HG03196 (cell line): ENCODE data around the gene CRISPLD2.

Experiments
- ATAC-seq: cut with Tn5 transposase; IDR thresholded peaks from one replicate; pipeline ENCODE4 v1.9.1; 2021; ENCODE audit not compliant: unreplicated experiment

CRISPLD2 gene

GRCh38 chr16:84881702-84882521 is 62.1 kb downstream of the CRISPLD2 start:
- no peak for ATAC-seq

DNA sequence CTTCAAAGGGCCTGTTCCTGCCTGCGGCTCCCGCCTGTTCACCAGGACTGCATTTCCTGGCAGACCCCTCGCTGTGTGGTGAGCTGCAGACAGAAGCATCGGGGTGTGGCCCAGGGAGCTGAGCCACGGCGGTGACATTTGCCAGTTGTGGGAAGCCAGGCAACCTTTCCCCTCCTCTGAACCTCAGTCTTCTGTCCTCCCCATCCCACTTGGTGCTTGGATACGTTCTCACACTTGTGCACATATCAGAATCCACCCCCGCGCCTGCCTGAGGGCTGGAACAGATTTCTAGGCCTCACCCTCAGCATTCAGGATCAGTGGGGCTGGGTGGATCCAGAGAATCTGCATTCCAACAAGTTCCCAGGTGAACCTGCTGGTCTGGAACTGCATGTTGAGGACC is 63.5 kb downstream of the CRISPLD2 start:
- no peak for ATAC-seq

- ATAC-seq: no peak
Measured at GRCh38 chr16:84884246-84884595, 64.4 kb downstream of the CRISPLD2 start.

GRCh38 chr16:84884596-84885341 is 65.0 kb downstream of the CRISPLD2 start:
- no peak for ATAC-seq

DNA sequence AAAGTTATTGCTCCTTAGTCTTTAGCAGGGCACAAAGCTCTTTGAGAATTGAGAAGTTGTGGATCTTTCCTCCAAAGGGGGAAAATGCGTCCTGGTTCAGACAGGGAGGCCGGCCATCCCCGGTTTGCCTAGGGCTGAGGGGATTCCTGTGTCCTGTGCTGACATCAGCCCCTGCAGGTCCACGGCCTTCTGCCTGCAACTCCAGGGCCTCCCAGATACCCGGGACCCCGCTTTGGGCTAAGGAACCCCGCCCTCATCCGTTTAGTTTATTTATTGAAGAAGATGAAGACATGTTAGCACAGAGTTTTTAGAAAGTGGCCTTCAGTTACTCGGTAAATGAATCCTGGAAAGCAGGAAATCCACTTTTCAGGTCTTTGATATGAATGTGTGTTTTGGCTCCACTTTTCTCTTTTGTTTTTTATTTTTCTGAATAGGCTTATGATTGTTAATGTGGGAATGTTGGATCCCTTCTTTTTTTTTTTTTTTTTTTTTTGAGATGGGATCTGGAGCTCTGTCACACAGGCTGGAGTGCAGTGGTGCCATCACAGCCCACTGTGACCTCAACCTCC is 65.6 kb downstream of the CRISPLD2 start:
- ATAC-seq: no peak

DNA sequence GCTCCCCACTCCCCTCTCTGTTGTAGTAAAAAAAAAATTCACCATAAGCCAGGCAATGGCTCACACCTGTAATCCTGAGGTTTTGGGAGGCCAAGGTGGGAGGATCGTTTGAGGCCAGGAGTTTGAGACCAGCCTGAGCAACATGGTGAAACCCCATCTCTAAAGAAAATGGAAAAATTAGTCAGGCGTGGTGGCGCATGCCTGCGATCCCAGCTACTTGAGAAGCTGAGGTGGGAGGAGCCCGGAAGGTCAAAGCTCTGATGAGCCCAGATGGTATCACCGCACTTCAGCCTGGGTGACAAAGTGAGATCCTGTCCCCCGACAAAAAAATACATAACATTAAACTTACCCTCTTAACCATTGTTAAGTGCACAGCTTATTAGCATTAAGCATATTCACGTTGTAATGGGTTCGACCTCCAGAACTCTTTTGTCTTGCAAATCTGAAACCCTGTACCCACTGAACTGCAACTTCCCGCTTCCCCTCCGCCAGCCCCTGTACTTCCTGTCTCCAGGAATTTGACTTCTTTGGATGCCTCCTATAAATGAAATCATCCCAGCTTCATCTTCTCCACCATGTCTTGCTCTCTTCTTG is 66.8 kb downstream of the CRISPLD2 start:
- no peak for ATAC-seq

GRCh38 chr16:84887207-84887606 is 67.4 kb downstream of the CRISPLD2 start:
- no peak for ATAC-seq

DNA sequence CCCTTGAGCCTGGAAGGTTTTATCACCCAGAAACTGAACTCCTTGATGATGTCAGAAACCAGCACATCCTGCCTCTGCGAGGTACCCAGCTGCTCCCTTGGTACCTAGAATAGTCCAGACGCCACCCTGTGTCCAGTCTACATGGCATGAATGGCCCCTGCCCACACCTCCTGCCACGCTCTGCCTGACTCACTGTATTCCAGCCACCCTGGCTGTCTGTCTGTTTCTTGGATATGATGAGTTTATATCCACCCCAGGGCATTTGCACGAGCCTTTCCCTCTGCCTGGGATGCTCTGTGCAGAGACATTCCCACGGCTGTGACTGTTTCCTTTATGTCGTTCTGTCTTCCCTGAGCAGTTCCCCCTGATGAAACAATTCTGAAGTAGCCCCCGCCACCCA is 68.7 kb downstream of the CRISPLD2 start:
- ATAC-seq: no peak

DNA sequence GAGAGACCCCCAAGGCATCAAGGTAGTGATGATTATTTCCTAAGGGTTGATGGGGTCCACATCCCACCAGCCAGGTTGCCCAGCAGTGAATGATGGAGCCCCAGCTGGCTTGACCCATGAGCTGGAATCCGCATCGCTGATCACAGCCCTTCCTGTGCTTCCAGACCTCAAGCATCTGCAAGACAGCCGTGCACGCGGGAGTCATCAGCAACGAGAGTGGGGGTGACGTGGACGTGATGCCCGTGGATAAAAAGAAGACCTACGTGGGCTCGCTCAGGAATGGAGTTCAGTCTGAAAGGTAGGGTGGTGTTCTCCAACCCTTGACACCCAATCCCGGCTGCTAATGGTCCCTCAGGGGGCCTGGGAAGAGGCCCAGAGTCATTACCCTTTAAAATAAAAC is 69.3 kb downstream of the CRISPLD2 start:
- ATAC-seq: no peak

DNA sequence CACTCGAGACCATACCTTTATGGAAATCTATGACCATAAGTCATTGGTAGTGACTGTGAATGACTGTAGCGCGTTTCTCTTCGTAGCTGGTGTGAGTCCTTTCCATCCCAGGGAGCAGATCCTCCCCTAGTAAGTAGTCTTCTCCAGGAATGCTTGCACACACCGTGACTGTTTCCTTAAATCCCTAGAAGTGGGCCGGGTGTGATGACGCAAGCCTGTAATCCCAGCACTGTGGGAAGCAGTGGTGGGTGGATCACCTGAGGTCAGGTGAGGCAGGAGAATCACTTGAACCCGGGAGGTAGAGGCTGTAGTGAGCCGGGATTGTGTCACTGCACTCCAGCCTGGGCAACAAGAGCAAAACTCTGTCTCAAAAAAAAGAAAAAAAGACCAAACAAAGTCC is 70.6 kb downstream of the CRISPLD2 start:
- ATAC-seq: no peak

DNA sequence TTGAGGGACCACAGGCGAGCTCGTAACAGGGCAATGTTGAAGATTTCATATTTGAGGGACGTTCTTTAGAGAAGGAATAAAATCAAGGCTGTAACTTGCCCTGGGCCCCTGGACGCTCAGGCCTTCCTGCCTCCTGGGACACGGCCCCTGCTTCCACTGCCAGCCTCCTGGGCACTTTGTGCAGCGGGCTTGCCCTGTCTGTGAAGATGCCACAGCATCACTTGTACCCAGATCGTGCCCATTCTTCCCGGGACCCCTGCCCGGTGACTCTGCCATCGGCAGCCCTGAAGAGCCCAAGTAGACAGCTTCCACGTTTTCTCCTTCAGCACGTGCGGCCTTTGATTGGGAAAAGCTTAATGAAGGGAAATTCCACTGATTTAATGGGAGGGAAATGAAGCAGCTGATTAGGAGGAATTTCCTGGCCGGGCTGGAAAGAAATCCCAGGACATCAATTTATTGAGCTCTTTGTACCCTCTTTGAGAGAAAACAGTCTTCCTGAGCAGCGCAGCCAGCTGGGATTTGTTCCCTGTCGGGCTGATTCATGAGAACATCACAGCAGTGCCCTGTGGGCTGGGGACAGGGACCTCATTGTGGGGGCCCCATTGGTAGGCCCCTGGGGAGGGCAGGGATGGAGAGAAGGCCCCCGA is 71.5 kb downstream of the CRISPLD2 start:
- no peak for ATAC-seq

DNA sequence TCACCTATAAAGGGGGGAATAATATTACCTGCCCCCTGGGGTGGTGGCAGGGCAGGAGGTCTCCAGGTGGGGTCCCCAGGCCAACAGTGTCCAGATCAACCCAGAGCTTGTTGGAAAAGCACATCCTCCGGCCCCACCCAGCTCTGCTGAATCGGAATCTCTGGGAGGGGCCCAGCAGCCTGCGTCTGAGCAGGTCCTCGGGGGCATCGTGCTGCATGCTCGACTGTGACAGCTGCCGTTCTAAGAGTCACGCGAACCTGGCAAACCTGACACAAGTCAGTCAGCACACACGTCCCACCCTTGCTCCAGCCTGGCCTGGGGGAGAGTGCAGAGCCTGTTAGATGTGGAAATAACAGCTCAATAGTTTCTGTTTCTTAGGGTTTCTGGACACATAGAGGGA is 72.3 kb downstream of the CRISPLD2 start:
- no peak for ATAC-seq

DNA sequence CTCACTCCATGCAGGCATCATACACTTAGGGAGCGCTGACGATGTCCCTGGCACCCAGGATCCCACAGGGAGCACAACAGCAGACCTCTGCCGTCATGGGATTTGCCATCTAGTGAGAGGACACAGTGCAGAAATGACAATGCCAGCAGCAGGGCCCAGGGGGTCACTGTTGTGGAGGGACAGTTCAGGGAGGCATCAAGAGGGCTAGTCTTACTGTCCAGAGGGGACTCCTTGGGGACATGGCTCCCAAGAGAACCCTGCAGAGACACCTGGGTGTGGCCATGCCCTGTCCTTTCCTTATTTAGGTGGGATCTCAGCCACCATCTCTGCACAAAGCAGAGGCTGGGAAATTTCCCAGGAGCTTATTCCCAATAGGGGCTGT is 73.7 kb downstream of the CRISPLD2 start:
- no peak for ATAC-seq

GRCh38 chr16:84893849-84894599 is 74.2 kb downstream of the CRISPLD2 start:
- no peak for ATAC-seq

- no peak for ATAC-seq
Measured at GRCh38 chr16:84895016-84895415, 75.2 kb downstream of the CRISPLD2 start.

DNA sequence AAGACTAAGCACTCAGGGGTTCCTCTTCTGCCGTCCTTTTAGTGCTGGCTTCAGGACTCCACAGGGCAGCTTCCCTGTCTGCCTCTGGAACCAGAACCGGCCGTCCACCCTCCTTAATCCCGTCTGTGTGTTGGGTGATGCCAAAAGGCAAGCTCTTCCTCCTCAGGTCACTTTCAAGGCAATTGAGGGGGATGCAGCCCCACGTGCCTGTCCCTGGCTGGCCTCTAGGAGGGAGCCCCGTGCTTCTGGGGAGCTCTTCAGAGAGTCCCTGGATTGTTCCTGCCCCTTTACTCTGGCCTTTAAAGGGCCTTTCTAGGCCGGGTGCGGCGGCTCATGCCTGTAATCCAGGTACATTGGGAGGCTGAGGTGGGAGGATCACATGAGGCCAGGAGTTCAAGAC is 77.1 kb downstream of the CRISPLD2 start:
- ATAC-seq: no peak

- ATAC-seq: no peak
Measured at GRCh38 chr16:84897911-84898377, 78.2 kb downstream of the CRISPLD2 start.

DNA sequence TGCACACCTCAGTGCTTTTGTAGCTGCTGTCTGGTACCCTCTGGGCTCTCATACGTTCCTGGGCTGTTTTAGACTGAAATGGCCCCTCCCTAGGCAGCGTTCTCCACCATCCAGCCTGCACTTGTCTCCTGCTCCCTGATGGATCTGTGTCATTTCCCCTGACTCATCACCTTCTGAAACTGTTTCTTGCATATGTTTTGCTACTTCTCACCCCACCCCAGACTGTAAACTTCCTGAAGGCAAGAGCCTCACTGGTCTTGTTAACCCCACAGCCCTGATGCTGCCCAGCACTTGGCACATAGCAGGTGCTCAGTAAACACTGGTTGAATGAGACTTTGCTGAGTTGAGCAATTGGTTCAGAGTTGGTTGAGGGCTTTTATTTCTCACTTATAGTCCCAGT is 78.7 kb downstream of the CRISPLD2 start:
- ATAC-seq: no peak

- no peak for ATAC-seq
Measured at GRCh38 chr16:84899414-84899813, 79.6 kb downstream of the CRISPLD2 start.

DNA sequence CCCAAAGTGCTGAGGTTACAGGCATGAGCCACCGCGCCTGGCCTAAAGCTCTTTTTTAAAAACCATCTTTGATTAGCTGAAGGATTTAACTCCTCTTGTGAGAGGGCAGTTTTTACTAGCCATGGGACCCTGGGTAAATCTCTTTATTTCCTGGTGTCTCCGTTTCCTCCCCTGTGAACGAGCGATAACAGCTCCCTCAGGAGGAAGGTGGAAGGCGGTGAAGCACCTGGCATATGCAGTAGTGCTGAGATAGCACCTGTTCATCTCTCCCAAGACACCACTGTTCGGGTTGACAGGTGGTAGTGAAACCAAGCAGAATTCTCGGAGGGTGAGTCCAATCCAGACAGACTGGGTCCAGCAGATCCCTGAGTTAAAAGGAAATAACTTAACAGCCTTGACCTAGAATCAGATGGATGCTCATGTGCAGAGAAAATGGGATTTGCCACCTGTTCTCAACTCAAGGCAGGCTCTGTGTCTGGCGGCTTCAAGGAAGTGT is 86.2 kb downstream of the CRISPLD2 start:
- ATAC-seq: no peak
